AG09309 (cell line): ENCODE measurements around the gene TUBB6.

Source experiments
- DNase-seq: peaks from one replicate; pipeline ENCODE4 v3.0.0-alpha.2; 2010; ENCODE audit warnings: low read depth
- H3K4me3 ChIP-seq: 2 replicates; pipeline ENCODE4 v1.5.1; 2011; ENCODE audit warnings: mild to moderate bottlenecking, low read depth, low read length, moderate library complexity; ENCODE audit not compliant: control insufficient read depth
- CTCF ChIP-seq: IDR thresholded peaks from 2 replicates; pipeline ENCODE4 v1.5.1; 2011; ENCODE audit warnings: mild to moderate bottlenecking, low read depth, low read length, inconsistent platforms; ENCODE audit not compliant: insufficient read depth, control insufficient read depth; ENCODE audit errors: missing control alignments

Gene TUBB6

GRCh38 chr18:12276736-12277554 lies 31.1 kb upstream of the TUBB6 start:
- DNase-seq, result no peak
- no peak for TF ChIP-seq CTCF
- no peak overlapping the region for H3K4me3 ChIP-seq

GRCh38 chr18:12278215-12278671 lies 29.8 kb upstream of the TUBB6 start:
- peak overlapping the region; percentile 33 for H3K4me3 ChIP-seq
- TF ChIP-seq CTCF, result no peak
- DNase-seq, result no peak

GRCh38 chr18:12278741-12279682 lies 29.0 kb upstream of the TUBB6 start:
- TF ChIP-seq CTCF, result peak; percentile 9
- H3K4me3 ChIP-seq, result peak overlapping the region; percentile 33
- DNase-seq, result peak; percentile 78

- H3K4me3 ChIP-seq, result peak overlapping the region; percentile 33; the same call in 1 of the 2 replicates
- no peak for TF ChIP-seq CTCF
- DNase-seq, result no peak
Measured at GRCh38 chr18:12279781-12280531, 28.1 kb upstream of the TUBB6 start.

GRCh38 chr18:12281861-12282260 lies 26.2 kb upstream of the TUBB6 start:
- TF ChIP-seq CTCF, result no peak
- DNase-seq, result no peak
- H3K4me3 ChIP-seq, result no peak overlapping the region

GRCh38 chr18:12282442-12283039 lies 25.5 kb upstream of the TUBB6 start:
- no peak overlapping the region for H3K4me3 ChIP-seq
- peak; percentile 66 for DNase-seq
- TF ChIP-seq CTCF, result no peak
